HG02870 (cell line): ENCODE data around the gene ATP10B.
"Not testable (repeated sequence)": the region's sequence is repeated elsewhere in the genome, so short reads cannot be mapped to it uniquely, and the experiment has no call there.

Experiments used
- ATAC-seq: cut with Tn5 transposase; IDR thresholded peaks from one replicate; pipeline ENCODE4 v1.9.1; 2021; ENCODE audit warnings: mild to moderate bottlenecking, moderate library complexity; ENCODE audit not compliant: unreplicated experiment

Gene ATP10B

GRCh38 chr5:160760008-160760407 is 92.0 kb downstream of the ATP10B start:
- no peak for ATAC-seq

GRCh38 chr5:160757194-160757593 is 94.8 kb downstream of the ATP10B start:
- ATAC-seq: no peak

DNA sequence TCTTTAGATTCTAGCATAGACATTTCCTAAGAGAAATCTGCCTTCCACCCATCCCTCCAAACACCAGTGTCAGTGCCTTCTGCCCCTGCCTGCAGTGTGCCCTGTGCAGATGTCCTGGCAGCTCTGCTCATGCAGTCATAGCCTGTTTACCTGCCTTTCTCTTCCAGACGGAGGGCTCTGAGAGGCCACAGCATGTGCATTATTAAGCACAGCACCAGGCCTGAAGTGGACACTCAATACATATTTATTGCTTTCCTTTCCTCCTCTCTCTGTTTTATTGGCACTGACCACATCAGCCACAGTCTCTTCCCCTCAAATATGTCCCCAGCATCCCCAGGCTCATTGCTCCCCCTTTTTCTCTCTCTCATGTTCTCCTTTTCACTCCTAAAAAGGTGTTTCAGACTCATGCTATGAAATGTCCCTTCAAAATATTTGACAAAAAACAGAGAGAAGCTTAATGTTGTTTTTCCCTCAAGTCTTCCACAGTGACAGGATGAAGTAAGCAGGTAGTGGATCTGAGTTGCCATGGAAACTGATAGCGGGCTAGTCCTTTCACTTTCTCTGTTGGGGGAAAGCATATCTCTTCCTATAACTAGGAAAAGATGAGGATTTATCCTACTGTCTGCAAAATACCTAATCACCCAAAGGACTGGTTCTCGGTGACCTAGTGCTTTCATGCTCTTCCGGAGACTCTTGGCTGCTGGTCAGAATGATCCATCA is 100.9 kb downstream of the ATP10B start:
- ATAC-seq: no peak

DNA sequence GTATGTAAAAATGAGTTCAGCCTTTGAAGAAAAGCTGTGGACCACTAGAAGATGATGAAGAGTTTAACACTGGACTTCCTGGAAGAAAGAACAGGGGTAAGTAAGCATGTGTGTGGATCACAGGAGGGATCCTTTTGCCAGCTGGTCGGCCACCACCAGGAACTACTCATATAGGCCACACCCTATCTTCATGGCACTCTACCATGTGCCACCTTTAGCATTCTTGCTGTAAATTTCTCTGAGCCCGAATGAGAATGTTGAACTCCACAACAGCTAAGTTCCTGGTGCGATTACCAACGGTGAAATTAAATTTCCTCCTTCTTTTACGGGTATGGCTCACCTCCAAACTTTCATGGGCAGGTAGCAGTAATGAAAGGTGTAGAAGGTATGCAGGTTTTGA is 102.3 kb downstream of the ATP10B start:
- ATAC-seq: no peak

- no peak for ATAC-seq
Measured at GRCh38 chr5:160749026-160749425, 103.0 kb downstream of the ATP10B start.

DNA sequence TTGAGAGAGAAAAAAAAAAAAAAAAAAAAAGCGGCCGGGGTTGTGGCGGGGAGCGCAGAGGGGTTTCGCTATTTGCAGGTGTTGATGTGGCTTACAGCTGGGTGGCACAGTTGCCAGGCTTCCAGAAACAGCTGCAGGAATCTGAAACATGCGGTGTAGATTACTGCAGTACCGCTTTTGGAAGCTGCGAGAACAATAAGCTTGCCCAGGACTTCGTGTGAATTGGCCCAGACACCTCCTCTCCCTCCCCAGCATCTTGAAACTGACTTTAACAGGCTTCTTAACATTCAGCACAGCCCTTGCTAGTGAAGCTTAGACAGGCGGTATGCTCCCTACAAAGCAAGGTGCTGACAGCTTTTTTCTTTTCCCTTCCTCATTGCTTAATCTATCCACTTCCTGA is 104.0 kb downstream of the ATP10B start:
- no peak for ATAC-seq

- no peak for ATAC-seq
Measured at GRCh38 chr5:160747559-160747958, 104.5 kb downstream of the ATP10B start.

GRCh38 chr5:160744268-160745101 is 107.5 kb downstream of the ATP10B start:
- ATAC-seq: no peak

- ATAC-seq: peak; percentile 63
Measured at GRCh38 chr5:160743027-160743426, 109.0 kb downstream of the ATP10B start.

- ATAC-seq: no peak
Measured at GRCh38 chr5:160742446-160742845, 109.6 kb downstream of the ATP10B start.

DNA sequence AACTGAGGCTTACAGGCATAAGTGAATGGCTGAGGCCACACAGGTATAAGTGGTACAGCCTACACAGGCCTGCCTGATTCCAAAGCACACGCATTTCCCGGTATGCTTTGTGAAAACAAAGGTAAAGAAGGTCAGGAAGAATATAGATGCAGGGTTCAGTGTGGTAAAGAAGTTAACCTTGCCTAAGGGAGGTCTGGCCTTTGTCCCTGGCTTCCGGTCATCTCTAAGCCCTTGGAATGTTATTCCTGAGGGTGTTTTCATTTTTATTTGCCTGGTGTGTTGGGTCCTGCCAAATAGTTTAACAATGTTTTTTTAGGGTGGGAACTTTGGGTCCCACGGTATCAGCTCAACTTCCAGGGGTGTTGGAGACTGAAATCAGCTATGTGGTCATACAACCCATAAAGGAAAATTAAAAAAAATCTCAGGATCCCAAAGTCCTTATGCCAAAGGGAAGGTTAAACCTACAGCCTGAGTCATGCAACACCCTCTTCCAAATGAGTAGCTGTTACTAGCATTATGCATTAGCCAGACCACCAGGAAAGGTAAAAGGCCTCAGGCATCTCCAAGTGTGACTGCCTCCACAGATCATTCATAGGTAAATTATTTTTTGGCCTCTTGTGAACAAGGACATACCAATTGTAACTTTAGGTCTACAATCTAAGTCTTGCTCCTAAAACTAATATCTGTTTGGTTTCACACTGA is 124.6 kb downstream of the ATP10B start:
- ATAC-seq: no peak

- ATAC-seq: no peak
Measured at GRCh38 chr5:160726721-160727120, 125.3 kb downstream of the ATP10B start.

DNA sequence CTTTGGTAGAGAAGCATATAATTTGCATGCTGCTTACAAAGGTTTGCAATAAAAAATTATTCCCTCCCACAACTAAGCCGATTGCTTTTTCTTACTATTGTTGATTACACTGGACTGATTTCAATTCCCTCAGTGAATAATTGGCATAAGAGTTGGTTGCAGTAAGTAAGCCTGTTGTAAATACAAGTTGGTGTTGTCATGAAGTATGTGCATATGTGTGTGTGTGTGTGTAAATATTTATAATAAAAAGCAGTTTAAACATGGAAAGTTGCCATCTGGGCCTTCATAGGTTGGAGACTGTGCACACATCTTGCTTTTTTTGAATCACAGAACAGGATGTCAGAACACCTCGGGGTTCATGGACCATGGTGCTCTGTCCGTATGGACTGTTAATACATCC is 131.2 kb downstream of the ATP10B start:
- ATAC-seq: no peak

DNA sequence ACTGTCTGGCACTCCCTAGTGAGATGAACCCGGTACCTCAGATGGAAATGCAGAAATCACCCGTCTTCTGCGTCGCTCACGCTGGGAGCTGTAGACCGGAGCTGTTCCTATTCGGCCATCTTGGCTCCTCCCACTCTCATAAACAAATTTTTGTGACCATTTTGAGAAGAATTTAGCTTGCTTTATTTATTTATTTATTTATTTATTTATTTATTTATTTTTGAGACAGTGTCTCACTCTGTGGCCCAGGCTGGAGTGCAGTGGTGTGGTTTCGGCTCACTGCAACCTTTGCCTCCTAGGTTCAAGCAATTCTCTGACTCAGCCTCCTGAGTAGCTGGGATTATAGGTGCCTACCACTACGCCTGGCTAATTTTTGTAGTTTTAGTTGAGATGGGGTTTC is 136.5 kb downstream of the ATP10B start:
- ATAC-seq: not testable (repeated sequence)

DNA sequence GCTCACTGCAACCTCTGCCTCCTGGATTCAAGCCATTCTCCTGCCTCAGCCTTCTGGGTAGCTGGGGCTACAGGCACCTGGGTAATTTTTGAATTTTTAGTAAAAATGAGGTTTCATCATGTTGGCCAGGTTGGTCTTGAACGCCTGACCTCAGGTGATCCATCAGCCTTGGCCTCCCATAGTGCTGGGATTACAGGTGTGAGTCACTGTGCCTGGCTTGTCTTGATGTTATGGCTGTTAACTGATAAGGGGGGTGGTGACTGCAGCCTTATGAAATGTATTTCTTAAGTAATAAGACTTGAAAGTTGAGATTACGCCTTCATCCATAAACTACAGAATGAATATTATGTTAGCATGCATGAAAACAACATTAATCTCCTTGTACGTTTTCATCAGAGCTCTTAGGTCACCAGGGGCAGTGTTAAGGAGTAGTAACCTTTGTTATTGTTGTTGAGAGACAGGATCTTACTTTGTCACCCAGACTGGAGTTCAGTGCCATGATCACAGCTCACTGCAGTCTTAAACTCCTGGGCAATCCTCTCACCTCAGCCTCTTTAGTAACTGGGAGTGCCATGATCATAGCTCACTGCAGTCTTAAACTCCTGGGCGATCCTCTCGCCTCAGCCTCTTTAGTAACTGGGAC is 148.3 kb downstream of the ATP10B start:
- no peak for ATAC-seq

DNA sequence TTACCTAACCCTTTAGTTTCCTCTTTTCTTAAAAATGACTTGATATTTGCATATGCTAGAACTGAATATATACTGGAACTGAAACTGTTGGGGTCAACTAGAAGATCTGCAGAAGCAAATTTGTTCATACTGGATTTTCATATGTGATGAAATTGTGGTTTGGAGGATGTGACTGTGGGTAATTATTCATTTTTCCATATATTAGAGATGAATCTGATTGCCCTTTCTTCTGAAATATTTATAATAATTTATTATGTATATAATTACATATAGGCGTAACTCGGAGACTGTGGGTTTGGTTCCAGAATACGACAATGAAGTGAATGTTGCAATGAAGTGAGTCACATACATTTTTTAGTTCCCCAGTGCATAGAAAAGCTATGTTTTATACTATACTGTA is 149.1 kb downstream of the ATP10B start:
- ATAC-seq: peak; percentile 92

GRCh38 chr5:160702311-160702803 is 149.7 kb downstream of the ATP10B start:
- no peak for ATAC-seq

DNA sequence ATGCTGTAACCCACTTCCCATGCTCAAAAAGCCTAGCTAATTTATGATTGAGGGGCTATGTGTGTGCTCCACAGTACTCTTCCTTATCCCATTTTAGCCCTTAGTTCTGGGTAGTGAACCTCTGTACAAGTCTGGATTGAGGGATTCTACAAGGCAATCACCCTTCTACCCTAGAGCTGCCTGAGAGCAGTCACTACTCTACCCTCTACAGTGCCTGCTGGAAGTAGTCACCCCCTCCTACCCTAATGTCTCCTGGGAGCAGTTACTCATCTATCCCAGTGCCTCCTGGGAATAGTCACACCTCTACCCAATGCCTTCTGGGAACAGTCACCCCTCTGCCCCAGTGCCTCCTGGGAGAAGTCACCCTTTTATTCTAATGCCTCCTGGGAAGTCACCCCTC is 150.6 kb downstream of the ATP10B start:
- ATAC-seq: no peak

GRCh38 chr5:160699301-160699700 is 152.7 kb downstream of the ATP10B start:
- ATAC-seq: no peak

DNA sequence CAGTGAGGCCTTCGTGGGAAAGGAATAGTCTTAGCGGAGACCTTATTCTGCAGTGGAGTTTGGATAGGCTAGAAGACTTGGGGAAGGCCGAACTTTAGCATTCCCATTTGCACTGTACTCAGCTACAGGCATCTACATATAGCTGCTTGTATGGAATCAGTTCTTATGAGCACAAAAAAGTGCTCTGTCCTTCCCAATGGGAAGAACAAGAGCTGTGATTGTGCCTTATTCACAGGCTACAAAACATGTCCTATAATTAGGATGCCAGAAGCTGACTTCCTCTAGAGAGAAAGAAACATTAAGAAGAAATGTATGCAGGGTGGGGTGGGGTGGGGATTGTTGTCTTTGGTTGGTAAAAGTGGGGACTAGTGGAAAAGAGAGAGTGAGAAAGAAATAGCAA is 154.7 kb downstream of the ATP10B start:
- ATAC-seq: no peak

- no peak for ATAC-seq
Measured at GRCh38 chr5:160694896-160695295, 157.1 kb downstream of the ATP10B start.
